HEK293 (cell line): Measurements from ENCODE around the gene IARS2.

ENCODE experiments used
- CTCF ChIA-PET: fragments of 350-600 bp; formaldehyde crosslinking; extraction: SDS; loops from one replicate; lab custom pipeline; 2021; ENCODE audit warnings: antibody characterized with exemption; lab: Yijun Ruan, JAX
- POLR2A ChIA-PET: fragments of 300-600 bp; formaldehyde crosslinking; extraction: SDS; loops from one replicate; lab custom pipeline; 2020; ENCODE audit warnings: antibody characterized with exemption, inconsistent platforms; lab: Yijun Ruan, JAX
- H3K27ac ChIP-seq: fragments of 200-500 bp; sonication (Bioruptor generic); 2 replicates; pipeline ENCODE4 v1.5.1; 2014; ENCODE audit warnings: low read depth, low read length, control low read depth, inconsistent platforms; ENCODE audit errors: extremely low read depth
- H3K36me3 ChIP-seq, 2 experiments: fragments of 200-500 bp in 1 of 2; sonication (Bioruptor generic) in 1 of 2; 1 replicate in 1 of 2; 2 replicates in 1 of 2; pipeline ENCODE4 v1.5.1; 2014 to 2017; ENCODE audit warnings: inconsistent platforms in 2 of 2, low read length in 2 of 2; ENCODE audit not compliant: control insufficient read depth in 2 of 2, insufficient read depth in 1 of 2
- H3K4me1 ChIP-seq: fragments of 200-500 bp; sonication (Bioruptor generic); 2 replicates; pipeline ENCODE4 v1.5.1; 2014; ENCODE audit warnings: mild to moderate bottlenecking, low read length, inconsistent platforms; ENCODE audit not compliant: control insufficient read depth, insufficient read depth
- H3K4me3 ChIP-seq: 2 replicates; pipeline ENCODE4 v1.5.1; 2011; ENCODE audit warnings: low read depth, mild to moderate bottlenecking, control low read depth, low read length, moderate library complexity
- H3K9me3 ChIP-seq: fragments of 200-500 bp; sonication (Bioruptor generic); 2 replicates; pipeline ENCODE4 v1.5.1; 2014; ENCODE audit warnings: low read depth, low read length, inconsistent platforms; ENCODE audit not compliant: control insufficient read depth, insufficient read depth
- IKZF3 ChIP-seq: fragments of 450-650 bp; IDR thresholded peaks from 2 replicates; pipeline ENCODE4 v1.5.0; 2018; ENCODE audit warnings: missing biosample characterization, mild to moderate bottlenecking, missing genetic modification characterization, moderate library complexity
- SP2 ChIP-seq: fragments of 450-650 bp; formaldehyde crosslinking; IDR thresholded peaks from 2 replicates; pipeline ENCODE4 v1.5.1; 2016; ENCODE audit warnings: missing biosample characterization, missing genetic modification characterization
- TRIM28 ChIP-seq: IDR thresholded peaks from 2 replicates; pipeline ENCODE4 v1.6.1; 2011; ENCODE audit warnings: low read length, control low read depth, borderline replicate concordance
- WT1 ChIP-seq: fragments of 450-650 bp; formaldehyde crosslinking; IDR thresholded peaks from 2 replicates; pipeline ENCODE4 v1.5.1; 2016; ENCODE audit warnings: missing biosample characterization, missing genetic modification characterization
- ZBTB17 ChIP-seq: fragments of 450-650 bp; formaldehyde crosslinking; IDR thresholded peaks from 2 replicates; pipeline ENCODE4 v1.5.1; 2016; ENCODE audit warnings: missing biosample characterization, missing genetic modification characterization
- ZBTB21 ChIP-seq: fragments of 450-650 bp; formaldehyde crosslinking; IDR thresholded peaks from 2 replicates; pipeline ENCODE4 v1.5.1; 2017; ENCODE audit warnings: missing biosample characterization, missing genetic modification characterization
- ZBTB8A ChIP-seq: fragments of 450-650 bp; formaldehyde crosslinking; IDR thresholded peaks from 2 replicates; pipeline ENCODE4 v1.5.1; 2016; ENCODE audit warnings: missing biosample characterization, missing genetic modification characterization
- ZNF473 ChIP-seq: fragments of 450-650 bp; formaldehyde crosslinking; IDR thresholded peaks from 2 replicates; pipeline ENCODE4 v1.5.1; 2017; ENCODE audit warnings: missing biosample characterization, missing genetic modification characterization
- ZNF654 ChIP-seq: fragments of 450-650 bp; formaldehyde crosslinking; IDR thresholded peaks from 2 replicates; pipeline ENCODE4 v1.5.1; 2016; ENCODE audit warnings: low read depth, missing biosample characterization, missing genetic modification characterization
- ZNF843 ChIP-seq: fragments of 450-650 bp; formaldehyde crosslinking; IDR thresholded peaks from 2 replicates; pipeline ENCODE4 v1.5.1; 2016; ENCODE audit warnings: missing biosample characterization, missing genetic modification characterization
- TF ChIP-seq, protein P1 (sequence below): fragments of 450-650 bp; formaldehyde crosslinking; IDR thresholded peaks from 2 replicates; pipeline ENCODE4 v1.5.1; 2016; ENCODE audit warnings: missing biosample characterization, missing genetic modification characterization
- TF ChIP-seq, protein P2 (sequence below): fragments of 450-650 bp; IDR thresholded peaks from 2 replicates; pipeline ENCODE4 v1.5.1; 2018; ENCODE audit warnings: missing biosample characterization, missing genetic modification characterization
- TF ChIP-seq, protein P3 (sequence below): fragments of 450-650 bp; formaldehyde crosslinking; IDR thresholded peaks from 2 replicates; pipeline ENCODE4 v1.5.1; 2017; ENCODE audit warnings: missing biosample characterization, missing genetic modification characterization
- TF ChIP-seq, protein P4 (sequence below): fragments of 450-650 bp; formaldehyde crosslinking; IDR thresholded peaks from 2 replicates; pipeline ENCODE4 v1.5.1; 2016; ENCODE audit warnings: missing biosample characterization, missing genetic modification characterization
- TF ChIP-seq, protein P5 (sequence below): fragments of 450-650 bp; formaldehyde crosslinking; optimal IDR thresholded peaks from 2 replicates; pipeline ENCODE3; 2016; ENCODE audit warnings: missing biosample characterization, mild to moderate bottlenecking, missing genetic modification characterization

IARS2 gene

DNA sequence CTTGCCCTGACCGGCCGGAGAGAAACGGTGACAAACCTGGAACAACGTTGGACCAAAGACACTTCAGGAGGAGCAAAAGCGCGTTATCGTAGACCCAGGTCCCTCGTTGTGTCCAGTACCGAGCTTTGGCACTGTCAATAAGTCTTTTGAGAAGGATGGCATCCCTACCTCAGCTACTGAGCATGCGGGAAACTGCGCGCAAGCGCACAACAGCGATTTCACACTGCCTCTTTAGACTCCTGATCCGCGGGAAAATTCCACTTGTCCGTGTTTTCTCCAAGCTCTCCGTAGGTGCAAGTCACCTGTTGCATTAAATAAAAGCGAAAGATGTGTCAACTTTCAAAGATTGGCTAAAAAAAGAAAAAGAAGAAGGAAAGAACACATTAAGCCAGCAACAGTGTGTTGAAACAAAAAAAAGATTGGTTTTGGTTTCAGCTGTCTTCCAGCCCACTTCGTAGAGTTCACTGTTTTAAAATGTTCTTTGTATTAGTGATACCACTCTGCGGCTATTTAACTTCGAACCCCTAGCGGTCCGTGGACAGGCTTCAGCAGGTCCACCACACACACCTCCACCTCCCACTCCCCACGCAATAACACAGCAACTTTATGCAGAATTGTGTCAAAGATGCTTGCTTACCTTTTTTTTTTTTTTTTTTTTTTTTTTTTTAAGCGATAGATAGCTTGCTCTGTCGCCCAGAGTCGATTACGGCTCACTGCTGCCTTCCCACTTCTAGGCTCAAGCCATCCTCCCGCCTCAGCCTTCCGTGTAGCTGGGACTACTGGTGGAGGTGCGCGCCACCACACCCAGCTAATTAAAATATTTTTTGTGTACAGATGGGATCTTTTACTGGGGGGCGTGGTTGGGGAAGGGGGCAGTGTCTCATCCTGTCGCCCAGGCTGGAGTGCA, 4.0 kb upstream of the IARS2 start, which contains the start of gene BPNT1 (continued):
- TF ChIP-seq ZNF473 (no peak), ZBTB8A (peak; percentile 63), ZNF654 (tag by site-specific recombination) (no peak), ZBTB21 (tag by site-specific recombination) (no peak)
- TF ChIP-seq, protein P1, sequence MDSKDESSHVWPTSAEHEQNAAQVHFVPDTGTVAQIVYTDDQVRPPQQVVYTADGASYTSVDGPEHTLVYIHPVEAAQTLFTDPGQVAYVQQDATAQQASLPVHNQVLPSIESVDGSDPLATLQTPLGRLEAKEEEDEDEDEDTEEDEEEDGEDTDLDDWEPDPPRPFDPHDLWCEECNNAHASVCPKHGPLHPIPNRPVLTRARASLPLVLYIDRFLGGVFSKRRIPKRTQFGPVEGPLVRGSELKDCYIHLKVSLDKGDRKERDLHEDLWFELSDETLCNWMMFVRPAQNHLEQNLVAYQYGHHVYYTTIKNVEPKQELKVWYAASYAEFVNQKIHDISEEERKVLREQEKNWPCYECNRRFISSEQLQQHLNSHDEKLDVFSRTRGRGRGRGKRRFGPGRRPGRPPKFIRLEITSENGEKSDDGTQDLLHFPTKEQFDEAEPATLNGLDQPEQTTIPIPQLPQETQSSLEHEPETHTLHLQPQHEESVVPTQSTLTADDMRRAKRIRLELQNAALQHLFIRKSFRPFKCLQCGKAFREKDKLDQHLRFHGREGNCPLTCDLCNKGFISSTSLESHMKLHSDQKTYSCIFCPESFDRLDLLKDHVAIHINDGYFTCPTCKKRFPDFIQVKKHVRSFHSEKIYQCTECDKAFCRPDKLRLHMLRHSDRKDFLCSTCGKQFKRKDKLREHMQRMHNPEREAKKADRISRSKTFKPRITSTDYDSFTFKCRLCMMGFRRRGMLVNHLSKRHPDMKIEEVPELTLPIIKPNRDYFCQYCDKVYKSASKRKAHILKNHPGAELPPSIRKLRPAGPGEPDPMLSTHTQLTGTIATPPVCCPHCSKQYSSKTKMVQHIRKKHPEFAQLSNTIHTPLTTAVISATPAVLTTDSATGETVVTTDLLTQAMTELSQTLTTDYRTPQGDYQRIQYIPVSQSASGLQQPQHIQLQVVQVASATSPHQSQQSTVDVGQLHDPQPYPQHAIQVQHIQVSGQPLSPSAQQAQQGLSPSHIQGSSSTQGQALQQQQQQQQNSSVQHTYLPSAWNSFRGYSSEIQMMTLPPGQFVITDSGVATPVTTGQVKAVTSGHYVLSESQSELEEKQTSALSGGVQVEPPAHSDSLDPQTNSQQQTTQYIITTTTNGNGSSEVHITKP (tag by site-specific recombination) = peak; percentile 20; the same call in 1 of the 2 replicates
- TF ChIP-seq, protein P2, sequence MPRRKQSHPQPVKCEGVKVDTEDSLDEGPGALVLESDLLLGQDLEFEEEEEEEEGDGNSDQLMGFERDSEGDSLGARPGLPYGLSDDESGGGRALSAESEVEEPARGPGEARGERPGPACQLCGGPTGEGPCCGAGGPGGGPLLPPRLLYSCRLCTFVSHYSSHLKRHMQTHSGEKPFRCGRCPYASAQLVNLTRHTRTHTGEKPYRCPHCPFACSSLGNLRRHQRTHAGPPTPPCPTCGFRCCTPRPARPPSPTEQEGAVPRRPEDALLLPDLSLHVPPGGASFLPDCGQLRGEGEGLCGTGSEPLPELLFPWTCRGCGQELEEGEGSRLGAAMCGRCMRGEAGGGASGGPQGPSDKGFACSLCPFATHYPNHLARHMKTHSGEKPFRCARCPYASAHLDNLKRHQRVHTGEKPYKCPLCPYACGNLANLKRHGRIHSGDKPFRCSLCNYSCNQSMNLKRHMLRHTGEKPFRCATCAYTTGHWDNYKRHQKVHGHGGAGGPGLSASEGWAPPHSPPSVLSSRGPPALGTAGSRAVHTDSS = no peak

DNA sequence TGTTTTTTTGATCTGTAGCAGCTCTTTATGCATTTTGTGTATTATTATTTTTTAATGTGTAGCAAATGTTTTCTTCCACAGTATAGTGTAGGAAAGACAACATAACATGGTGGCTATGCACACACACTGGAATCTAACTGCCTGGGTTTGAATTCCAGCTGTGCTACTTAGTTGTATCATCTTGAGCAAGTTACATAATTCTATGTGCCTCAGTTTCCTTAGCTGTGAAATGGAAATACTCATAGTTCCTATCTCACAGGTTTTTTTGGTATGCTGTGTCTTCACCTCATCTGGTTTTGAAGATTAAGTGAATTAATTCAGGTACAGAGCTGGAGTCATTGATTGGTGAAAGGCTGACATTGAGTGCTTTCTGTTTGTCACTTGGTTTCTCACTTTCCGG, 1.2 kb upstream of the IARS2 start:
- H3K27ac ChIP-seq = no peak overlapping the region
- CTCF ChIA-PET = interaction anchor here (0.6 kb wide), 1 partner anchor 65 kb away, joined by 3 read pairs; no protein-coding TSS in a partner anchor
- POLR2A ChIA-PET = no interaction called here
- peaks cover 14 to 21% of the 10 kb centered on the region in 2 experiments; a peak in 2 of 3 replicates for H3K36me3 ChIP-seq
- TF ChIP-seq, protein P3, sequence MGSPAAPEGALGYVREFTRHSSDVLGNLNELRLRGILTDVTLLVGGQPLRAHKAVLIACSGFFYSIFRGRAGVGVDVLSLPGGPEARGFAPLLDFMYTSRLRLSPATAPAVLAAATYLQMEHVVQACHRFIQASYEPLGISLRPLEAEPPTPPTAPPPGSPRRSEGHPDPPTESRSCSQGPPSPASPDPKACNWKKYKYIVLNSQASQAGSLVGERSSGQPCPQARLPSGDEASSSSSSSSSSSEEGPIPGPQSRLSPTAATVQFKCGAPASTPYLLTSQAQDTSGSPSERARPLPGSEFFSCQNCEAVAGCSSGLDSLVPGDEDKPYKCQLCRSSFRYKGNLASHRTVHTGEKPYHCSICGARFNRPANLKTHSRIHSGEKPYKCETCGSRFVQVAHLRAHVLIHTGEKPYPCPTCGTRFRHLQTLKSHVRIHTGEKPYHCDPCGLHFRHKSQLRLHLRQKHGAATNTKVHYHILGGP (tag by site-specific recombination) = no peak
- no peak overlapping the region for H3K4me3 ChIP-seq
- no peaks in the 10 kb centered on the region for H3K4me1 ChIP-seq
- H3K9me3 ChIP-seq = no peaks in the 10 kb centered on the region

DNA sequence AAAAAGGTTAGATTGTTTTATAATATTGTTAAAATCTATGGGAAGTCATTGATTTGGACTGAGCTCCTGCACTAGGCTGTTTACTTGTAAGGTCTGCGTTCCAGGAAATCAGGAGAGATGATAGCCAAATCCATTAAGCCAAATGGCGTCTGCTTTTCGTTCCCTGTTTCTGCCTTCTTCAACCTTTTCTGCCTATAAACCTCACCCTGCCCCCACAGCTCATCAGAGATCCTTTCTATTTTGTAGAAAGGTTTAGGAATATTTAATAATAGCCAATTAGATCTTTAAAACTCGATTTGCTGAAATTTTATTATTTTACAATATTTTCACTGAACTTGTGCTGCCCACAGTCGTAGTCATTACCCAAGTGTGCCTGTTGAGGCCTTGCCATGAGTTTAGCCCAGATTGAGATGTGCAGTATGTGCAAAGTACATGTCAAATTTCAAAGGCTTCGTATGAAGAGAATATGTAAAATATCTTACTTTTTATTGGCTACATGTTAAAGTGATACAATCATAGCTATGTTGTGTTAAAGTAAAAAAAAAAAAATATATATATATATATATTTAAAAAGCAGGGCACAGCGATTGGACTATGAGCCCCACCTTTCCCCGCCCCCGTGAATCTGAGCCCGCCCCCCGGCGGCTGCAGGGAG, 444 bp upstream of the IARS2 start:
- POLR2A ChIA-PET = no interaction called here
- Histone ChIP-seq H3K4me3 (no peak overlapping the region), H3K36me3 (peaks cover 22 to 29% of the 10 kb centered on the region in 2 experiments; a peak in 2 of 3 replicates), H3K4me1 (no peaks in the 10 kb centered on the region), H3K27ac (no peak overlapping the region), H3K9me3 (no peaks in the 10 kb centered on the region)
- TF ChIP-seq ZNF843 (tag by site-specific recombination) = no peak
- TF ChIP-seq ZBTB17 (tag by site-specific recombination) = peak; percentile 76
- CTCF ChIA-PET = interaction anchor here (0.6 kb wide), 1 partner anchor 10 kb away, joined by 4 read pairs; no protein-coding TSS in a partner anchor

DNA sequence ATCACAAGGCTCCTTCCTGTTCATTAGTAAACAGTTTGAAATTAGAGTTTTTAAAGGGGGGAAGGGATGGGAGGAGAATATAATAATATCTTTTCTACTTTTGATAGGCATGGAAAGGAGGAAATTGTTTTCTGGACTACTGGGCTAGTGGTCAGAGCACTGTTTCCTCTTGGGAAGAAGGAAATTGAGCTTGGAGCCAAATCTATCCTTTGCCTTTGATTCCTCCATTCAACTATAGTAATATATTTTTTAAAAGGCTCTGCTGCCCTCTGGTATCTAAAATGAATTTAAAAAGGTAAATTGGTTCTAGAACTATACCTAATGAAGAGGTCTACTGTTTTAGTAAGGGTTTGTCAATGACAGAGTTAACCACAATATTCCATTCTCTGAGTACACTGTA, 5.9 kb downstream of the IARS2 start:
- no peak overlapping the region for H3K27ac ChIP-seq
- CTCF ChIA-PET = interaction anchor here (0.7 to 1.7 kb wide), 4 partner anchors 12 to 56 kb away, joined by 3 to 4 read pairs (median 4); no protein-coding TSS in a partner anchor
- POLR2A ChIA-PET = interaction anchor here (1.4 kb wide), 1 partner anchor 10 kb away, joined by 5 read pairs; the partner anchor contains the start of gene BPNT1
- TF ChIP-seq SP2 (tag by site-specific recombination) (no peak), TRIM28 (no peak), IKZF3 (tag by site-specific recombination) (no peak), WT1 (tag by site-specific recombination) (no peak)
- TF ChIP-seq, protein P4, sequence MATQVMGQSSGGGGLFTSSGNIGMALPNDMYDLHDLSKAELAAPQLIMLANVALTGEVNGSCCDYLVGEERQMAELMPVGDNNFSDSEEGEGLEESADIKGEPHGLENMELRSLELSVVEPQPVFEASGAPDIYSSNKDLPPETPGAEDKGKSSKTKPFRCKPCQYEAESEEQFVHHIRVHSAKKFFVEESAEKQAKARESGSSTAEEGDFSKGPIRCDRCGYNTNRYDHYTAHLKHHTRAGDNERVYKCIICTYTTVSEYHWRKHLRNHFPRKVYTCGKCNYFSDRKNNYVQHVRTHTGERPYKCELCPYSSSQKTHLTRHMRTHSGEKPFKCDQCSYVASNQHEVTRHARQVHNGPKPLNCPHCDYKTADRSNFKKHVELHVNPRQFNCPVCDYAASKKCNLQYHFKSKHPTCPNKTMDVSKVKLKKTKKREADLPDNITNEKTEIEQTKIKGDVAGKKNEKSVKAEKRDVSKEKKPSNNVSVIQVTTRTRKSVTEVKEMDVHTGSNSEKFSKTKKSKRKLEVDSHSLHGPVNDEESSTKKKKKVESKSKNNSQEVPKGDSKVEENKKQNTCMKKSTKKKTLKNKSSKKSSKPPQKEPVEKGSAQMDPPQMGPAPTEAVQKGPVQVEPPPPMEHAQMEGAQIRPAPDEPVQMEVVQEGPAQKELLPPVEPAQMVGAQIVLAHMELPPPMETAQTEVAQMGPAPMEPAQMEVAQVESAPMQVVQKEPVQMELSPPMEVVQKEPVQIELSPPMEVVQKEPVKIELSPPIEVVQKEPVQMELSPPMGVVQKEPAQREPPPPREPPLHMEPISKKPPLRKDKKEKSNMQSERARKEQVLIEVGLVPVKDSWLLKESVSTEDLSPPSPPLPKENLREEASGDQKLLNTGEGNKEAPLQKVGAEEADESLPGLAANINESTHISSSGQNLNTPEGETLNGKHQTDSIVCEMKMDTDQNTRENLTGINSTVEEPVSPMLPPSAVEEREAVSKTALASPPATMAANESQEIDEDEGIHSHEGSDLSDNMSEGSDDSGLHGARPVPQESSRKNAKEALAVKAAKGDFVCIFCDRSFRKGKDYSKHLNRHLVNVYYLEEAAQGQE (tag by site-specific recombination) = no peak
- TF ChIP-seq, protein P5, sequence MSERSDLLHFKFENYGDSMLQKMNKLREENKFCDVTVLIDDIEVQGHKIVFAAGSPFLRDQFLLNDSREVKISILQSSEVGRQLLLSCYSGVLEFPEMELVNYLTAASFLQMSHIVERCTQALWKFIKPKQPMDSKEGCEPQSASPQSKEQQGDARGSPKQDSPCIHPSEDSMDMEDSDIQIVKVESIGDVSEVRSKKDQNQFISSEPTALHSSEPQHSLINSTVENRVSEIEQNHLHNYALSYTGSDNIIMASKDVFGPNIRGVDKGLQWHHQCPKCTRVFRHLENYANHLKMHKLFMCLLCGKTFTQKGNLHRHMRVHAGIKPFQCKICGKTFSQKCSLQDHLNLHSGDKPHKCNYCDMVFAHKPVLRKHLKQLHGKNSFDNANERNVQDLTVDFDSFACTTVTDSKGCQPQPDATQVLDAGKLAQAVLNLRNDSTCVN (tag by site-specific recombination) = no peak
- H3K36me3 ChIP-seq = peaks cover 77 to 81% of the 10 kb centered on the region in 2 experiments
- H3K4me3 ChIP-seq = no peak overlapping the region
- no peaks in the 10 kb centered on the region for H3K4me1 ChIP-seq
- H3K9me3 ChIP-seq = no peaks in the 10 kb centered on the region
